HepG2 (cell line): Measurements from ENCODE around the gene MPV17L. TPM values are rescaled to one million over a fixed set of nuclear protein-coding genes. Genes with fewer than 3 reads are reported as not detected.
"Not testable (repeated sequence)": the region's sequence is repeated elsewhere in the genome, so short reads cannot be mapped to it uniquely, and the experiment has no call there.

Experiments
- ATAC-seq: fragments of 200-7000 bp; cut with Tn5 transposase; 3 replicates; pipeline ENCODE4 v1.9.1; 2020; ENCODE audit warnings: mild to moderate bottlenecking, moderate library complexity
- BruUV-seq: library from RNA; stranded (reverse); fragments of 400-500 nt; replicated peaks from 2 replicates; lab custom pipeline; 2021; lab: Mats Ljungman, UMichigan
- CTCF ChIA-PET: fragments of 300-600 bp; formaldehyde crosslinking; extraction: SDS; loops from one replicate; lab custom pipeline; 2021; ENCODE audit warnings: low total read pairs, inconsistent platforms, low intra/inter-chr PET ratio; lab: Yijun Ruan, JAX
- POLR2A ChIA-PET: fragments of 350-600 bp; sonication (Branson Sonifier 250); formaldehyde crosslinking; loops from one replicate; lab custom pipeline; 2020; ENCODE audit warnings: antibody characterized with exemption, inconsistent platforms; lab: Yijun Ruan, JAX
- DNase-seq: peaks from one replicate; pipeline ENCODE4 v3.0.0-alpha.2; 2015; ENCODE audit warnings: low spot score
- FAIRE-seq: peaks from 3 replicates; lab custom pipeline; 2011; peaks lifted over from hg19 to GRCh38; lab: Jason Lieb, UNC
- H2AFZ ChIP-seq: one replicate; pipeline ENCODE4 v1.6.1; 2011; ENCODE audit warnings: low read length, inconsistent platforms
- H3K27ac ChIP-seq: fragments of 300-600 bp; 3 replicates; pipeline ENCODE4 v1.8.0; 2011; ENCODE audit warnings: mixed run types, mild to moderate bottlenecking, mixed read lengths, low read length, inconsistent platforms; ENCODE audit not compliant: insufficient read depth; ENCODE audit errors: extremely low read length
- H3K27me3 ChIP-seq, 2 experiments: fragments of 200-600 bp in 1 of 2; 2 replicates in 1 of 2; 3 replicates in 1 of 2; pipeline versions ENCODE4 v1.6.0 to v1.8.0; 2011; ENCODE audit warnings: low read length in 2 of 2, mild to moderate bottlenecking in 2 of 2, moderate library complexity in 2 of 2, inconsistent platforms in 1 of 2; ENCODE audit not compliant: insufficient read depth in 2 of 2, control insufficient read depth in 1 of 2
- H3K36me3 ChIP-seq, 2 experiments: fragments of 200-600 bp in 1 of 2; replicated peaks in 1 of 2; 2 replicates in 1 of 2; 3 replicates in 1 of 2; pipeline versions ENCODE4 v1.5.1 to v1.8.0; 2011; ENCODE audit warnings: low read length in 2 of 2, inconsistent platforms in 1 of 2; ENCODE audit not compliant: insufficient read depth in 2 of 2, control insufficient read depth in 1 of 2
- H3K4me1 ChIP-seq: 2 replicates; pipeline ENCODE4 v1.5.1; 2012; ENCODE audit warnings: low read length, inconsistent platforms; ENCODE audit not compliant: insufficient read depth
- H3K4me2 ChIP-seq: 2 replicates; pipeline ENCODE4 v1.6.0; 2011; ENCODE audit warnings: low read depth, low read length, inconsistent platforms
- H3K4me3 ChIP-seq, 3 experiments: fragments of 200-600 bp in 1 of 3; sonication (generic), shearing (Covaris generic) in 1 of 3; replicated peaks in 1 of 3; 2 replicates each; pipeline ENCODE4 v1.5.1; 2011 to 2016; ENCODE audit warnings: low read length in 3 of 3, inconsistent platforms in 2 of 3, low read depth in 2 of 3, mild to moderate bottlenecking in 2 of 3, control low read depth in 1 of 3, mixed read lengths in 1 of 3; ENCODE audit not compliant: insufficient read depth in 1 of 3
- H3K79me2 ChIP-seq: one replicate; pipeline ENCODE4 v1.6.1; 2011; ENCODE audit warnings: low read length, inconsistent platforms; ENCODE audit not compliant: insufficient read depth
- H3K9ac ChIP-seq: 2 replicates; pipeline ENCODE4 v1.6.0; 2011; ENCODE audit warnings: mild to moderate bottlenecking, low read depth, low read length, inconsistent platforms; ENCODE audit not compliant: insufficient read depth
- H3K9me3 ChIP-seq: 2 replicates; pipeline ENCODE4 v1.5.1; 2012; ENCODE audit warnings: mild to moderate bottlenecking, low read length
- H4K20me1 ChIP-seq: 2 replicates; pipeline ENCODE4 v1.6.0; 2011; ENCODE audit warnings: inconsistent platforms, mild to moderate bottlenecking, low read length, moderate library complexity; ENCODE audit not compliant: insufficient read depth
- DZIP1 ChIP-seq: sonication (generic); formaldehyde crosslinking; IDR thresholded peaks from 2 replicates; pipeline ENCODE4 v1.5.0; 2020; ENCODE audit warnings: mild to moderate bottlenecking, missing genetic modification reagents
- ZNF121 ChIP-seq: sonication (generic); formaldehyde crosslinking; IDR thresholded peaks from 2 replicates; pipeline ENCODE4 v1.5.0; 2020; ENCODE audit warnings: mild to moderate bottlenecking, missing genetic modification reagents
- ZNF770 ChIP-seq: sonication (generic); formaldehyde crosslinking; IDR thresholded peaks from 2 replicates; pipeline ENCODE4 v1.5.0; 2020; ENCODE audit warnings: mild to moderate bottlenecking, missing genetic modification reagents
- WGBS: methylation state at CpG from one replicate; pipeline ENCODE4 v1.1.6; 2017; ENCODE audit warnings: low lambda C conversion rate; 5-methylcytosine and 5-hydroxymethylcytosine counted together
- in situ Hi-C: cut with HindIII; loops from 2 replicates; pipeline ENCODE4 v1.10.0; 2017; ENCODE audit warnings: low pct_unique_long_range_greater_than_20kb; ENCODE audit not compliant: extremely low pct_ligation_motif_present
- intact Hi-C: fragments of 100-400 bp; cut with micrococcal nuclease; formaldehyde crosslinking; loops from one replicate; pipeline ENCODE4 v1.10.0; 2022; ENCODE audit not compliant: unreplicated experiment
- polyA plus RNA-seq, 8 experiments: library from polyadenylated mRNA; depleted of rRNA in 3 of 8; stranded (reverse) in 7 of 8; unstranded in 1 of 8; fragments of >200 nt; fragmentation: Illumina TruSeq in 4 of 8; extraction: Trizol in 4 of 8; gene quantifications; 2 replicates each; pipeline versions ENCODE4 v1.2.1 to v1.2.3, GENCODE V29; 2011 to 2016; ENCODE audit warnings: low read depth in 4 of 8, missing spikeins in 1 of 8, mixed read lengths in 1 of 8; ENCODE audit not compliant: insufficient read depth in 1 of 8
- total RNA-seq, 5 experiments: library from RNA; depleted of rRNA; stranded (reverse); fragments of >200 nt; fragmentation: Illumina TruSeq; extraction: Trizol; gene quantifications; 2 replicates each; pipeline ENCODE4 v1.2.3, GENCODE V29; 2016; ENCODE audit warnings: low read depth in 1 of 5

Gene MPV17L
- total and polyA plus RNA-seq, 2 of the 13 experiments (the other 11 are each of a cell fraction or from before 2014, with no cell fraction given) = 34.7 to 63.8 TPM

DNA sequence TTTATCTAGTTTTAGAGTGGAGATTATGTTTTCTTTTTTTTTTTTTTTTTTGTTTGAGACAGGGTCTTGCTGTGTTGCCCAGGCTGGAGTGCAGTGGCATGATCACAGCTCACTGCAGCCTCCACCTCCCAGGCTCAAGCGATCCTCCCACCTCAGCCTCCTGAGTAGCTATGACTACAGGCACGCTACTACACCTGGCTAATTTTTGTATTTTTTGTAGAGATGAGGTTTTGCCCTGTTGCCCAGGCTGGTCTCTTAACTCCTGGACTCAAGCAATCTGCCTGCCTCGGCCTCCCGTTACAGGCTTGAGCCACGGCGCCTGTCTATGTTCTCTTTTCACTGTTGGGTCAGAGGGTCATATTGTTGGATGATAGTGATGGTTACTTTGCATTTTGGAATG, 4.8 kb downstream of the MPV17L start:
- in situ Hi-C loops, H3K27me3 ChIP-seq, POLR2A ChIA-PET, CTCF ChIA-PET, H3K4me3 ChIP-seq, H4K20me1 ChIP-seq, BruUV-seq, H3K9ac ChIP-seq, FAIRE-seq, intact Hi-C loops, ATAC-seq, H3K9me3 ChIP-seq, H3K4me2 ChIP-seq, H2AFZ ChIP-seq: not testable (repeated sequence)
- 98% methylated on average over 6 of the region's 6 CpGs for WGBS
- H3K79me2 ChIP-seq = peaks cover 34% of the 10 kb centered on the region
- peaks cover 71% of the 10 kb centered on the region for H3K4me1 ChIP-seq
- peaks cover 1 to 18% of the 10 kb centered on the region in 2 experiments; a peak in 4 of 5 replicates for H3K36me3 ChIP-seq
- TF ChIP-seq ZNF121 (CRISPR knock-in tag) (peak; percentile 97), DZIP1 (0 out of 2 replicates have a peak, but pooled peaks have one; percentile 60), ZNF770 (CRISPR knock-in tag) (peak; percentile 91)
- TF ChIP-seq, all 625 proteins: peak for 3; not testable (repeated sequence) for 622
- DNase-seq = not testable (repeated sequence)
- H3K27ac ChIP-seq = peak overlapping the region; percentile 11
